H1 (cell line): ENCODE data around the gene KRTAP5-6. TPM values are rescaled to one million over a fixed set of nuclear protein-coding genes. Genes with fewer than 3 reads are reported as not detected.

Source experiments
- CTCF ChIA-PET: fragments of 300-600 bp; sonication (Branson Sonifier 250); formaldehyde crosslinking; loops from one replicate; lab custom pipeline; 2021; ENCODE audit not compliant: partially characterized antibody; lab: Charles Lee
- POLR2A ChIA-PET: fragments of 300-600 bp; sonication (Branson Sonifier 250); formaldehyde crosslinking; loops from one replicate; lab custom pipeline; 2021; ENCODE audit warnings: inconsistent platforms; ENCODE audit not compliant: partially characterized antibody; lab: Charles Lee
- DNase-seq, 2 experiments: peaks; one replicate each; pipeline versions ENCODE4 v3.0.0 to v3.0.0-alpha.2; 2010 to 2022; ENCODE audit warnings: low spot score in 2 of 2, low read depth in 1 of 2, mixed read lengths in 1 of 2
- FAIRE-seq: peaks from 2 replicates; lab custom pipeline; 2011; peaks lifted over from hg19 to GRCh38; lab: Jason Lieb, UNC
- H2AFZ ChIP-seq: 2 replicates; pipeline ENCODE4 v1.8.1; 2012; ENCODE audit warnings: low read length, inconsistent platforms
- H2AK5ac ChIP-seq: 2 replicates; pipeline ENCODE4 v1.6.1; 2013; ENCODE audit warnings: low read depth, low read length
- H2BK120ac ChIP-seq: replicated peaks from 2 replicates; pipeline ENCODE3; 2013; ENCODE audit warnings: low read depth, low read length, inconsistent platforms
- H2BK12ac ChIP-seq: 2 replicates; pipeline ENCODE4 v1.6.1; 2013; ENCODE audit warnings: low read depth, low read length
- H2BK15ac ChIP-seq: 2 replicates; pipeline ENCODE4 v1.6.1; 2013; ENCODE audit warnings: low read length
- H2BK20ac ChIP-seq: 2 replicates; pipeline ENCODE4 v1.6.1; 2013; ENCODE audit warnings: low read length
- H2BK5ac ChIP-seq: 2 replicates; pipeline ENCODE4 v1.6.1; 2013; ENCODE audit warnings: low read depth, low read length
- H3K14ac ChIP-seq: 2 replicates; pipeline ENCODE4 v1.6.1; 2013; ENCODE audit warnings: inconsistent platforms; ENCODE audit not compliant: insufficient read length
- H3K18ac ChIP-seq: 2 replicates; pipeline ENCODE4 v1.6.1; 2013; ENCODE audit warnings: low read length; ENCODE audit errors: extremely low read depth
- H3K23ac ChIP-seq: 2 replicates; pipeline ENCODE4 v1.6.1; 2013; ENCODE audit warnings: inconsistent platforms; ENCODE audit not compliant: insufficient read length
- H3K23me2 ChIP-seq: 2 replicates; pipeline ENCODE4 v1.6.1; 2013; ENCODE audit warnings: low read depth, low read length
- H3K27ac ChIP-seq: 2 replicates; pipeline ENCODE4 v1.6.1; 2011; ENCODE audit warnings: low read depth, low read length, inconsistent platforms
- H3K27me3 ChIP-seq, 4 experiments: replicated peaks in 1 of 4; 1 replicate in 1 of 4; 2 replicates in 3 of 4; pipeline versions ENCODE4 v1.6.1 to v1.8.1; 2011 to 2013; ENCODE audit warnings: low read length in 3 of 4, mild to moderate bottlenecking in 3 of 4, inconsistent platforms in 2 of 4, mixed read lengths in 2 of 4, moderate library complexity in 1 of 4; ENCODE audit not compliant: control insufficient read depth in 3 of 4, insufficient read depth in 3 of 4; ENCODE audit errors: extremely low read depth in 1 of 4
- H3K36me3 ChIP-seq, 4 experiments: 2 replicates each; pipeline versions ENCODE4 v1.6.1 to v1.8.1; 2011 to 2013; ENCODE audit warnings: mild to moderate bottlenecking in 4 of 4, low read length in 3 of 4, moderate library complexity in 2 of 4, control low read depth in 1 of 4, inconsistent platforms in 1 of 4; ENCODE audit not compliant: insufficient read depth in 4 of 4, control insufficient read depth in 2 of 4
- H3K4ac ChIP-seq: replicated peaks from 2 replicates; pipeline ENCODE3; 2013; ENCODE audit warnings: low read length, low read depth, mixed read lengths, inconsistent platforms; ENCODE audit not compliant: insufficient read length
- H3K4me1 ChIP-seq, 4 experiments: replicated peaks in 1 of 4; 1 replicate in 1 of 4; 2 replicates in 3 of 4; pipeline versions ENCODE4 v1.6.1 to v1.8.1; 2011 to 2013; ENCODE audit warnings: low read length in 3 of 4, inconsistent platforms in 2 of 4, mixed read lengths in 1 of 4; ENCODE audit not compliant: insufficient read depth in 4 of 4, control insufficient read depth in 3 of 4
- H3K4me2 ChIP-seq, 2 experiments: 2 replicates each; pipeline versions ENCODE4 v1.6.1 to v1.8.1; 2011 to 2013; ENCODE audit warnings: low read depth in 2 of 2, low read length in 2 of 2, control low read depth in 1 of 2, inconsistent platforms in 1 of 2, mild to moderate bottlenecking in 1 of 2; ENCODE audit not compliant: insufficient read depth in 1 of 2
- H3K4me3 ChIP-seq, 4 experiments: fragments of 200-600, 300-600 bp in 1 of 4; sonication (generic), shearing (Covaris generic), sonication (Bioruptor Twin) in 1 of 4; 2 replicates each; pipeline versions ENCODE4 v1.5.1 to v1.8.1; 2011 to 2016; ENCODE audit warnings: low read length in 4 of 4, low read depth in 3 of 4, control low read depth in 2 of 4, inconsistent platforms in 2 of 4, mild to moderate bottlenecking in 2 of 4, mixed read lengths in 1 of 4, moderate library complexity in 1 of 4; ENCODE audit not compliant: insufficient read depth in 2 of 4; ENCODE audit errors: extremely low read depth in 1 of 4
- H3K56ac ChIP-seq: replicated peaks from 2 replicates; pipeline ENCODE3; 2013; ENCODE audit warnings: low read depth, mild to moderate bottlenecking, mixed read lengths, low read length, inconsistent platforms; ENCODE audit not compliant: insufficient read length
- H3K79me1 ChIP-seq: 2 replicates; pipeline ENCODE4 v1.6.1; 2013; ENCODE audit warnings: low read depth, low read length, control low read depth
- H3K79me2 ChIP-seq, 2 experiments: 2 replicates each; pipeline versions ENCODE4 v1.6.1 to v1.8.1; 2012 to 2013; ENCODE audit warnings: low read length in 2 of 2, mild to moderate bottlenecking in 2 of 2, inconsistent platforms in 1 of 2; ENCODE audit not compliant: insufficient read depth in 2 of 2, control insufficient read depth in 1 of 2
- H3K9ac ChIP-seq, 4 experiments: replicated peaks in 1 of 4; 1 replicate in 1 of 4; 2 replicates in 3 of 4; pipeline versions ENCODE4 v1.6.1 to v1.8.1; 2011 to 2013; ENCODE audit warnings: low read depth in 3 of 4, low read length in 3 of 4, control low read depth in 2 of 4, mild to moderate bottlenecking in 2 of 4, moderate library complexity in 2 of 4, inconsistent platforms in 1 of 4; ENCODE audit errors: extremely low read depth in 1 of 4
- H3K9me3 ChIP-seq, 2 experiments: 2 replicates each; pipeline versions ENCODE4 v1.6.1 to v1.8.1; 2012 to 2013; ENCODE audit warnings: mild to moderate bottlenecking in 2 of 2, moderate library complexity in 2 of 2, control low read depth in 1 of 2, inconsistent platforms in 1 of 2, low read depth in 1 of 2, low read length in 1 of 2, mixed read lengths in 1 of 2; ENCODE audit not compliant: insufficient read depth in 2 of 2
- H4K20me1 ChIP-seq, 2 experiments: replicated peaks in 1 of 2; 2 replicates each; pipeline versions ENCODE3 to v1.8.1; 2011 to 2013; ENCODE audit warnings: inconsistent platforms in 2 of 2, low read length in 2 of 2, mild to moderate bottlenecking in 1 of 2; ENCODE audit not compliant: insufficient read depth in 2 of 2, control insufficient read depth in 1 of 2
- H4K5ac ChIP-seq: 2 replicates; pipeline ENCODE4 v1.6.1; 2013; ENCODE audit warnings: low read length, low read depth, mixed read lengths, inconsistent platforms; ENCODE audit not compliant: insufficient read length
- H4K8ac ChIP-seq: 2 replicates; pipeline ENCODE4 v1.8.0; 2013; ENCODE audit warnings: mild to moderate bottlenecking, moderate library complexity, low read length, inconsistent platforms; ENCODE audit not compliant: insufficient read depth; ENCODE audit errors: extremely low read depth
- H4K91ac ChIP-seq: replicated peaks from 2 replicates; pipeline ENCODE3; 2013; ENCODE audit warnings: low read length, mixed read lengths, inconsistent platforms; ENCODE audit not compliant: insufficient read length
- ASH2L ChIP-seq: fragments of 200-600, 300-600 bp; sonication (generic); IDR thresholded peaks from one replicate; pipeline ENCODE4 v1.7.1; 2017; ENCODE audit warnings: low read length
- ATF2 ChIP-seq: IDR thresholded peaks from 2 replicates; pipeline ENCODE4 v1.6.1; 2012; ENCODE audit warnings: low read length, inconsistent platforms
- BACH1 ChIP-seq: IDR thresholded peaks from 2 replicates; pipeline ENCODE4 v1.6.1; 2012; ENCODE audit warnings: low read length, improper control_type of control experiment
- BCL11A ChIP-seq, 2 experiments: IDR thresholded peaks; one replicate each; pipeline ENCODE4 v1.6.1; 2011; ENCODE audit warnings: low read depth in 2 of 2, low read length in 2 of 2, mild to moderate bottlenecking in 2 of 2
- BRCA1 ChIP-seq: IDR thresholded peaks from 2 replicates; pipeline ENCODE4 v1.6.1; 2012; ENCODE audit warnings: low read depth, low read length, improper control_type of control experiment
- CEBPB ChIP-seq: IDR thresholded peaks from 2 replicates; pipeline ENCODE4 v1.6.1; 2012; ENCODE audit warnings: low read depth, low read length
- CHD1 ChIP-seq: IDR thresholded peaks from 2 replicates; pipeline ENCODE4 v1.6.1; 2012; ENCODE audit warnings: low read depth, low read length, improper control_type of control experiment
- GABPA ChIP-seq: IDR thresholded peaks from 2 replicates; pipeline ENCODE4 v1.6.1; 2011; ENCODE audit warnings: mild to moderate bottlenecking, low read length, moderate library complexity, borderline replicate concordance; ENCODE audit not compliant: insufficient read depth
- JUND ChIP-seq: IDR thresholded peaks from 2 replicates; pipeline ENCODE4 v1.6.1; 2011; ENCODE audit warnings: mild to moderate bottlenecking, improper control_type of control experiment, low read length
- NANOG ChIP-seq: IDR thresholded peaks from 2 replicates; pipeline ENCODE4 v1.6.1; 2011; ENCODE audit warnings: low read length, low read depth, mild to moderate bottlenecking, inconsistent platforms; ENCODE audit not compliant: insufficient read depth, poor library complexity, severe bottlenecking
- SIN3A ChIP-seq, 2 experiments: IDR thresholded peaks in 1 of 2; conservative IDR thresholded peaks in 1 of 2; 2 replicates each; pipeline ENCODE4 v1.6.1; 2011 to 2012; ENCODE audit warnings: low read length in 2 of 2, improper control_type of control experiment in 1 of 2, low read depth in 1 of 2, mild to moderate bottlenecking in 1 of 2
- SP2 ChIP-seq: IDR thresholded peaks from 2 replicates; pipeline ENCODE4 v1.6.1; 2012; ENCODE audit warnings: mild to moderate bottlenecking, low read length, inconsistent platforms
- WGBS, 2 experiments: shearing (Covaris generic) in 1 of 2; methylation state at CpG; one replicate each; pipeline versions ENCODE4 v1.1.6 to v1.1.7; 2013 to 2015; ENCODE audit warnings: low lambda C conversion rate in 2 of 2, mixed read lengths in 2 of 2, inconsistent platforms in 1 of 2, low coverage in 1 of 2, missing lambda C conversion rate in 1 of 2; ENCODE audit not compliant: insufficient replicate concordance in 2 of 2, insufficient coverage in 1 of 2, insufficient read length in 1 of 2; ENCODE audit errors: extremely low coverage in 1 of 2, missing lambda C conversion rate in 1 of 2; 5-methylcytosine and 5-hydroxymethylcytosine counted together
- polyA plus RNA-seq, 7 experiments: library from polyadenylated mRNA; depleted of rRNA in 3 of 7; stranded (reverse) in 5 of 7; unstranded in 2 of 7; fragments of >200 nt in 5 of 7; fragments of 200-250 nt in 2 of 7; gene quantifications; 1 replicate in 5 of 7; 2 replicates in 1 of 7; 4 replicates in 1 of 7; pipeline versions ENCODE4 v1.2.1 to v1.2.3, GENCODE V29; 2011 to 2013; ENCODE audit warnings: missing spikeins in 2 of 7, mixed read lengths in 2 of 7
- total RNA-seq: library from RNA; stranded (reverse); fragmentation: NEBNext Ultra II Directional; extraction: Animal tissue kit (Norgen Biotek cat#: 25700); gene quantifications from 2 replicates; pipeline ENCODE4 v1.2.1, GENCODE V29; 2021

Gene KRTAP5-6
- total and polyA plus RNA-seq, 2 of the 8 experiments (the other 6 are each of a cell fraction or from before 2014, with no cell fraction given) = not detected

- Histone ChIP-seq H3K23me2 (peaks cover 16% of the 10 kb centered on the region), H2BK15ac (no peak overlapping the region), H2AK5ac (no peak overlapping the region), H2BK20ac (no peak overlapping the region), H3K23ac (no peak overlapping the region), H2AFZ (no peak overlapping the region), H4K20me1 (peaks cover 2 to 10% of the 10 kb centered on the region in 2 experiments), H4K8ac (no peak overlapping the region), H3K36me3 (peaks cover 0 to 4% (median 0%) of the 10 kb centered on the region in 4 experiments; a peak in 1 of 8 replicates), H3K4ac (no peak overlapping the region), H3K27me3 (peaks cover 0 to 5% (median 1%) of the 10 kb centered on the region in 4 experiments; a peak in 4 of 7 replicates), H3K27ac (no peak overlapping the region), H3K79me1 (no peaks in the 10 kb centered on the region), H3K18ac (no peak overlapping the region), H2BK12ac (no peak overlapping the region), H3K9ac (no peak overlapping the region), H3K4me3 (no peak overlapping the region), H4K91ac (no peak overlapping the region), H3K9me3 (peaks cover 0 to 4% of the 10 kb centered on the region in 2 experiments; a peak in 2 of 4 replicates), H3K4me2 (no peak overlapping the region), H2BK120ac (no peak overlapping the region), H3K56ac (no peak overlapping the region), H2BK5ac (no peak overlapping the region), H4K5ac (no peak overlapping the region), H3K79me2 (peaks cover 0 to 7% of the 10 kb centered on the region in 2 experiments; a peak in 1 of 4 replicates), H3K4me1 (no peaks in the 10 kb centered on the region; a peak in 1 of 7 replicates), H3K14ac (no peak overlapping the region)
- FAIRE-seq (no peak), DNase-seq (no peak)
- ChIA-PET CTCF (interaction anchor here (2.4 to 2.6 kb wide), 2 partner anchors 10 to 41 kb away, joined by 8 to 13 read pairs; no protein-coding TSS in a partner anchor), POLR2A (no interaction called here)
- no peak for TF ChIP-seq BCL11A (IDR thresholded peaks at IDR 0.05; ENCODE audit: low read depth in 2 of 2, low read length in 2 of 2)
- no peak for TF ChIP-seq SIN3A (conservative IDR thresholded peaks at IDR 0.05 in 1 of 2, IDR thresholded peaks at IDR 0.05 in 1 of 2; ENCODE audit: low read depth in 1 of 2, low read length in 2 of 2)
- no peak for TF ChIP-seq BACH1
- no peak for TF ChIP-seq CEBPB
- TF ChIP-seq JUND = no peak
- no peak for TF ChIP-seq BRCA1
- no peak for TF ChIP-seq ASH2L
- TF ChIP-seq ATF2 = no peak
- no peak for TF ChIP-seq SP2
- no peak for TF ChIP-seq NANOG
- TF ChIP-seq GABPA = no peak
- no peak for TF ChIP-seq CHD1
- 80% methylated on average over 10 of the region's 10 CpGs; no CpG with 5 or more reads in 1 of the 2 experiments for WGBS, 2 experiments
These were observed 37.7 kb downstream of the KRTAP5-6 start for GRCh38 chr11:1734641-1735081.
